Upper lobe of right lung (tissue), 1 donor: ENCODE measurements around the gene DCTN5. TPM values are rescaled to one million over a fixed set of nuclear protein-coding genes. Genes with fewer than 3 reads are reported as not detected.
A peak's percentile ranks its signal among the peaks of the same experiment; 100 is the strongest.

ENCODE experiments used
- ATAC-seq: fragments of 200-7000 bp; cut with Tn5 transposase; one replicate; pipeline ENCODE4 v1.9.1; 2020; ENCODE audit warnings: mild to moderate bottlenecking, moderate library complexity
- DNase-seq: peaks from one replicate; pipeline ENCODE4 v3.0.0-alpha.2; 2020
- H3K27ac ChIP-seq: fragments of 200-600 bp; one replicate; pipeline ENCODE4 v1.8.0; 2022
- H3K27me3 ChIP-seq: fragments of 200-600 bp; one replicate; pipeline ENCODE4 v1.8.0; 2022; ENCODE audit warnings: mild to moderate bottlenecking
- H3K36me3 ChIP-seq: fragments of 200-600 bp; one replicate; pipeline ENCODE4 v1.8.0; 2022
- H3K4me1 ChIP-seq: fragments of 200-600 bp; one replicate; pipeline ENCODE4 v1.8.0; 2022
- H3K4me3 ChIP-seq: fragments of 200-600 bp; one replicate; pipeline ENCODE4 v1.8.0; 2022; ENCODE audit warnings: mild to moderate bottlenecking
- H3K9me3 ChIP-seq: fragments of 200-600 bp; one replicate; pipeline ENCODE4 v1.8.0; 2022
- CTCF ChIP-seq: fragments of 200-600 bp; IDR thresholded peaks from one replicate; pipeline ENCODE4 v1.8.0; 2022; ENCODE audit warnings: antibody characterized with exemption
- intact Hi-C: fragments of 100-400 bp; cut with DNase I; formaldehyde crosslinking; loops from one replicate; pipeline ENCODE4 v1.11.0; 2022
- total RNA-seq: library from RNA; stranded (reverse); fragmentation: NEBNext Ultra II Directional; extraction: Animal tissue kit (Norgen Biotek cat#: 25700); gene quantifications from one replicate; pipeline ENCODE4 v1.2.1, GENCODE V29; 2021
- donor health status: DM: no; HTN: yes; CAD: no; lungs with severe emphysema.

The DCTN5 gene
- total RNA-seq, 1 donor from 2014 or later: 48.7 TPM

DNA sequence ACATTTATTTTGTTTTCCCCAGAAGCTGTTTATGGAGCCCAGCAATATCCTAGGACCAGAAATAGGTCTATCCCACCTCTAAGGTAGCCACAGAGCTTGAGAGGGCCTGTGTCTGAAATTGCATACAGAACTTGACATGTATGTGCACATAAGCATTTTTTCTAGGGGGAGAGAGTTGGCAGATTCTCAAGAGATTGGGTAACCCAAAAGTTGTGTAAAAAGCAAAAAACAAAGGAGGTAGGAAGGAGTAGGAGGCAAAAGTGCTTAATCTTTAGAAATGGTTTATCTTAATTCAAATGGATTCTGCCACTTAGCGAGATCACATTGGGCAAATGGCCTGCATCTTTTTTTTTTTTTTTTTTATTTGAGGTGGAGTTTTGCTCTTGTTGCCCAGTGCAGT, 40.9 kb downstream of the DCTN5 start:
- Histone ChIP-seq H3K27ac (no peak overlapping the region), H3K4me1 (peaks cover 7% of the 10 kb centered on the region), H3K4me3 (no peak overlapping the region), H3K27me3 (no peaks in the 10 kb centered on the region), H3K36me3 (peaks cover 37% of the 10 kb centered on the region), H3K9me3 (no peaks in the 10 kb centered on the region)
- no peak for DNase-seq
- no peak for TF ChIP-seq CTCF
- intact Hi-C loops: no loop called here
- no peak for ATAC-seq

- Histone ChIP-seq H3K9me3 (no peaks in the 10 kb centered on the region), H3K4me1 (peaks cover 7% of the 10 kb centered on the region), H3K4me3 (no peak overlapping the region), H3K27ac (no peak overlapping the region), H3K27me3 (no peaks in the 10 kb centered on the region), H3K36me3 (peaks cover 50% of the 10 kb centered on the region)
- TF ChIP-seq CTCF: no peak
- ATAC-seq (no peak), DNase-seq (no peak)
- intact Hi-C loops: no loop called here
Measured at GRCh38 chr16:23683487-23683886, 42.2 kb downstream of the DCTN5 start.

- H3K4me1 ChIP-seq: no peaks in the 10 kb centered on the region
- no peak overlapping the region for H3K27ac ChIP-seq
- DNase-seq: no peak
- H3K27me3 ChIP-seq: no peaks in the 10 kb centered on the region
- intact Hi-C loops: no loop called here
- ATAC-seq: no peak
- no peaks in the 10 kb centered on the region for H3K9me3 ChIP-seq
- H3K4me3 ChIP-seq: no peak overlapping the region
- peaks cover 62% of the 10 kb centered on the region for H3K36me3 ChIP-seq
- TF ChIP-seq CTCF: no peak
Measured at GRCh38 chr16:23687034-23687808, 46.0 kb downstream of the DCTN5 start.

DNA sequence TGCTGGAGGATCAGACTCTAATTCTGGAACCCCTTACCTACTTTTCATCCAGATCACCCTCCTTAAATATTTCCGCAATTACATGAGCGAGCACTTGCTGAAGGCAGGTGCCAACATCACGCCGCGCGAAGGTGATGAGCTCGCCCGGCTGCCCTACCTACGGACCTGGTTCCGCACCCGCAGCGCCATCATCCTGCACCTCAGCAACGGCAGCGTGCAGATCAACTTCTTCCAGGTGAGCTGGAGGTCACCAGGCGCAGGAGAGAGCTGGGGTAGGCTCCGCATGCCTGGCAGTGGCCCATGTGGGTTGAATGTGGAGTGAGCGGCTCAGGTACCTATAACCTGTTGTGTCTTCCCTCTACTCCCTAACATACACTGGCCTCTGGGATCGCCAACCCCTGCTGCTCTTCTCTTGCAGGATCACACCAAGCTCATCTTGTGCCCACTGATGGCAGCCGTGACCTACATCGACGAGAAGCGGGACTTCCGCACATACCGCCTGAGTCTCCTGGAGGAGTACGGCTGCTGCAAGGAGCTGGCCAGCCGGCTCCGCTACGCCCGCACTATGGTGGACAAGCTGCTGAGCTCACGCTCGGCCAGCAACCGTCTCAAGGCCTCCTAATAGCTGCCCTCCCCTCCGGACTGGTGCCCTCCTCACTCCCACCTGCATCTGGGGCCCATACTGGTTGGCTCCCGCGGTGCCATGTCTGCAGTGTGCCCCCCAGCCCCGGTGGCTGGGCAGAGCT, 48.3 kb downstream of the DCTN5 start:
- H3K27me3 ChIP-seq: no peaks in the 10 kb centered on the region
- no peaks in the 10 kb centered on the region for H3K4me1 ChIP-seq
- no peak for TF ChIP-seq CTCF
- H3K4me3 ChIP-seq: no peak overlapping the region
- no peak for DNase-seq
- no peak overlapping the region for H3K27ac ChIP-seq
- intact Hi-C loops: no loop called here
- no peaks in the 10 kb centered on the region for H3K9me3 ChIP-seq
- H3K36me3 ChIP-seq: peaks cover 46% of the 10 kb centered on the region
- ATAC-seq: peak; percentile 23

DNA sequence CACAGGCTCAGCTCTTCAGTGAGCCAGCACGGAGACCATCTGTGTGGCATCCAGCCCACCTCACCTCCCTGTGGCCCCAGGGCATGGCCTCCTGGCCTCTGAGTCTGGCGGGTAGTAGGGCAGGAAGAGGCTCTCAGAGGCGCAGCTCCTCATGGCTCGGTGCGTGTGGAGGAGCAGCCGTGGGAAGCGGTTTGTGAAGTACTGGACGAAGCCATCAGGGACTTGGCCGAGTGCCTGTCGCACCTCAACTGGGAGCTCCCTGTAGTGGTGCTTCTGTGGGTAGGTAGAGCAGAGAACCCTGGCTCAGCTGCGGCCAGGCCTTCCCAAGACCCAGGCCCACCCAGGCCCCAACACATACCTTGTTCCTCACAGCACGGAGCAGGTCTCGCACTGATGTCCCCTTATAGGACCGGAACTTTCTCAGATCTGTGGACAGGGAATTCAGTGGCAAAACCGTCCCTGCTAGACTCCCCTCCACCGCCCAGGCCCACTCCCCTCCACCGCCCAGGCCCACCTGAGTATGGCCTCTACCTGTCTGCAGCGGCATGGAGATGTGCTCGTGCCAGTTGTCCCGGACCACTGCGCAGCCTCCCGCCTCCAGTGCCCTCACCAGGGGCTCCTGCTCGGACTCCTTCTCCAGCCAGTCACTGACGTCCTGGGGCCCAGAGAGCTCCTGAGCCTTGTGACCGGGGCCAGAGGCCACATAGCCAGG, 49.7 kb downstream of the DCTN5 start:
- Histone ChIP-seq H3K27me3 (peaks cover 4% of the 10 kb centered on the region), H3K36me3 (peaks cover 45% of the 10 kb centered on the region), H3K4me1 (no peaks in the 10 kb centered on the region), H3K4me3 (no peak overlapping the region), H3K27ac (no peak overlapping the region), H3K9me3 (no peaks in the 10 kb centered on the region)
- ATAC-seq: no peak
- DNase-seq: no peak
- TF ChIP-seq CTCF: no peak
- intact Hi-C loops: no loop called here
